A673 (cell line): ENCODE data around the gene GALNT11.
"Not testable (repeated sequence)": the region's sequence is repeated elsewhere in the genome, so short reads cannot be mapped to it uniquely, and the experiment has no call there.

Experiments
- CTCF ChIP-seq: fragments of 300-800, 200-600 bp; sonication (generic); conservative IDR thresholded peaks from 2 replicates; pipeline ENCODE4 v1.5.1; 2017; ENCODE audit warnings: low read depth, mild to moderate bottlenecking, antibody characterized with exemption, low read length, moderate library complexity, mixed read lengths
- EZH2 ChIP-seq: fragments of 200-600 bp; sonication (generic); IDR thresholded peaks from 2 replicates; pipeline ENCODE4 v1.6.1; 2017; ENCODE audit warnings: borderline replicate concordance, low read depth, mild to moderate bottlenecking, mixed read lengths, antibody characterized with exemption, low read length; ENCODE audit not compliant: poor library complexity, severe bottlenecking

- not testable (repeated sequence) for TF ChIP-seq CTCF, EZH2
These were observed 49.9 kb downstream of the GALNT11 start for GRCh38 chr7:152075379-152075778.
